Stomach (tissue), 9 donors: Measurements from ENCODE around the gene AP1M2. TPM values are rescaled to one million over a fixed set of nuclear protein-coding genes. Genes with fewer than 3 reads are reported as not detected.

ENCODE experiments used
- DNase-seq, 2 donors: peaks; one replicate each; pipeline versions ENCODE4 v3.0.0 to v3.0.0-alpha.2; 2013 to 2019
- H3K27ac ChIP-seq, 5 donors: fragments of 200-600 bp in 4 of 5; sonication (generic) in 4 of 5; one replicate each; pipeline ENCODE4 v1.5.1; 2013 to 2019; ENCODE audit warnings: mild to moderate bottlenecking in 1 of 5, moderate library complexity in 1 of 5
- H3K27me3 ChIP-seq, 3 donors: fragments of 200-600 bp; sonication (generic); one replicate each; pipeline ENCODE4 v1.5.1; 2017 to 2019; ENCODE audit warnings: mixed run types in 1 of 3
- H3K36me3 ChIP-seq, 4 donors: fragments of 200-600 bp; sonication (generic); 1 replicate in 3 of 4; 2 replicates in 1 of 4; pipeline ENCODE4 v1.5.1; 2016 to 2019
- H3K4me1 ChIP-seq, 4 donors: fragments of 200-600 bp; sonication (generic); one replicate each; pipeline ENCODE4 v1.5.1; 2016 to 2019
- H3K4me3 ChIP-seq, 4 donors: fragments of 200-600 bp; sonication (generic) in 3 of 4; one replicate each; pipeline ENCODE4 v1.5.1; 2016 to 2019; ENCODE audit warnings: mild to moderate bottlenecking in 1 of 4
- H3K9me3 ChIP-seq, 4 donors: fragments of 200-600 bp; sonication (generic); one replicate each; pipeline ENCODE4 v1.5.1; 2016 to 2019
- CTCF ChIP-seq, 7 experiments: fragments of 450-650 bp in 4 of 7; fragments of 200-600 bp in 3 of 7; sonication (generic) in 3 of 7; IDR thresholded peaks; one replicate each; pipeline ENCODE4 v1.5.1; 2016 to 2019; ENCODE audit warnings: antibody characterized with exemption in 7 of 7, control low read depth in 2 of 7, mild to moderate bottlenecking in 1 of 7
- EP300 ChIP-seq: sonication (generic); formaldehyde crosslinking; IDR thresholded peaks from one replicate; pipeline ENCODE4 v1.6.1; 2017; ENCODE audit warnings: antibody characterized with exemption
- POLR2A ChIP-seq, 4 donors: fragments of 450-650 bp; IDR thresholded peaks; one replicate each; pipeline ENCODE4 v1.6.1; 2016; ENCODE audit warnings: antibody characterized with exemption in 4 of 4, control low read depth in 2 of 4, mild to moderate bottlenecking in 1 of 4, moderate library complexity in 1 of 4
- POLR2AphosphoS5 ChIP-seq, 3 donors: sonication (generic); formaldehyde crosslinking; IDR thresholded peaks; one replicate each; pipeline ENCODE4 v1.6.1; 2016; ENCODE audit warnings: antibody characterized with exemption in 3 of 3
- WGBS, 5 donors: extraction: QIAGEN DNeasy Blood & Tissue Kit in 3 of 5; methylation state at CpG; one replicate each; pipeline versions ENCODE4 v1.1.5 to v1.1.7; 2013 to 2018; 5-methylcytosine and 5-hydroxymethylcytosine counted together
- intact Hi-C: fragments of 100-400 bp; cut with DNase I; formaldehyde crosslinking; loops from one replicate; pipeline ENCODE4 v1.15.1; 2023; ENCODE audit warnings: low total_unique reads
- polyA plus RNA-seq, 3 donors: library from polyadenylated mRNA; stranded (reverse); fragments of 200-250 nt; gene quantifications; one replicate each; pipeline ENCODE4 v1.2.3, GENCODE V29; 2013
- total RNA-seq, 5 donors: library from RNA; depleted of rRNA; stranded (reverse); fragments of >200 nt; gene quantifications; one replicate each; pipeline versions ENCODE4 v1.1.0 to v1.2.3, GENCODE V29; 2014 to 2016
- donor health status: healthy with polysubstance abuse.
- donor health status: Bipolar disorder and iron deficiency.
- donor health status: healthy.

AP1M2 gene
- total and polyA plus RNA-seq, 8 donors, result 11.7 to 687 (median 68.3) TPM

- Histone ChIP-seq H3K27ac (no peak overlapping the region), H3K4me3 (no peak overlapping the region), H3K27me3 (no peaks in the 10 kb centered on the region), H3K4me1 (peaks cover 0 to 49% (median 19%) of the 10 kb centered on the region in 4 donors), H3K9me3 (no peaks in the 10 kb centered on the region), H3K36me3 (peaks cover 85 to 98% (median 97%) of the 10 kb centered on the region in 4 donors)
- no peak for TF ChIP-seq POLR2A (IDR thresholded peaks at IDR 0.05)
- no peak for TF ChIP-seq POLR2AphosphoS5 (IDR thresholded peaks at IDR 0.05)
- TF ChIP-seq CTCF (IDR thresholded peaks at IDR 0.05), result no peak
- TF ChIP-seq EP300, result no peak
- no peak for DNase-seq
- 85 to 96% (median 91%) methylated on average over 7 of the region's 7 CpGs for WGBS, 5 donors
- intact Hi-C loops, result no loop called here
Measured at GRCh38 chr19:10634430-10634829, 47.3 kb upstream of the AP1M2 start.

GRCh38 chr19:10631874-10632273 lies 44.8 kb upstream of the AP1M2 start:
- Histone ChIP-seq H3K4me3 (no peak overlapping the region), H3K36me3 (peaks cover 73 to 94% (median 92%) of the 10 kb centered on the region in 4 donors)

GRCh38 chr19:10625762-10626138 lies 38.6 kb upstream of the AP1M2 start:
- TF ChIP-seq POLR2AphosphoS5 (IDR thresholded peaks at IDR 0.05), result no peak
- no peak for TF ChIP-seq POLR2A (IDR thresholded peaks at IDR 0.05)
- no peak for TF ChIP-seq EP300
- TF ChIP-seq CTCF (IDR thresholded peaks at IDR 0.05), result no peak
- Histone ChIP-seq H3K27me3 (no peaks in the 10 kb centered on the region), H3K9me3 (no peaks in the 10 kb centered on the region), H3K27ac (peak overlapping the region; percentile 91 to 94 (median 93)), H3K4me3 (peak overlapping the region; percentile 64 to 71 (median 70)), H3K36me3 (peaks cover 23 to 43% (median 34%) of the 10 kb centered on the region in 4 donors), H3K4me1 (peaks cover 15 to 68% (median 57%) of the 10 kb centered on the region in 4 donors)
- intact Hi-C loops, result no loop called here
- WGBS, 5 donors, result 9 to 47% (median 22%) methylated on average over 7 to 10 of the region's 10 CpGs
- no peak for DNase-seq

More at GRCh38 chr19:10631874-10632273, 44.8 kb upstream of the AP1M2 start:
- TF ChIP-seq POLR2A (IDR thresholded peaks at IDR 0.05) (no peak), CTCF (IDR thresholded peaks at IDR 0.05) (no peak), POLR2AphosphoS5 (IDR thresholded peaks at IDR 0.05) (no peak), EP300 (no peak)
- H3K4me1 ChIP-seq, result peaks cover 0 to 47% (median 24%) of the 10 kb centered on the region in 4 donors
- no peak for DNase-seq
- no peaks in the 10 kb centered on the region for H3K9me3 ChIP-seq
- intact Hi-C loops, result no loop called here
- H3K27me3 ChIP-seq, result no peaks in the 10 kb centered on the region
- 74 to 88% (median 83%) methylated on average over 14 of the region's 14 CpGs for WGBS, 5 donors
- H3K27ac ChIP-seq, result no peak overlapping the region

- H3K4me1 ChIP-seq, result peaks cover 15 to 70% (median 60%) of the 10 kb centered on the region in 4 donors
- peak within 1 kb of the TSS; percentile 64 to 71 (median 70) for H3K4me3 ChIP-seq
- intact Hi-C loops, result no loop called here
- H3K27ac ChIP-seq, result peak within 1 kb of the TSS; percentile 91 to 94 (median 93)
- peaks cover 17 to 38% (median 28%) of the 10 kb centered on the region in 4 donors for H3K36me3 ChIP-seq
- DNase-seq, result peak; percentile 94 to 97
- 8 to 29% (median 18%) methylated on average over 26 to 53 of the region's 53 CpGs for WGBS, 5 donors
- TF ChIP-seq POLR2A (IDR thresholded peaks at IDR 0.05) (peak in 1 of 4 donors; percentile 71), EP300 (no peak), POLR2AphosphoS5 (IDR thresholded peaks at IDR 0.05) (peak; percentile 43 to 94 (median 81)), CTCF (IDR thresholded peaks at IDR 0.05) (no peak)
- no peaks in the 10 kb centered on the region for H3K27me3 ChIP-seq
- no peaks in the 10 kb centered on the region for H3K9me3 ChIP-seq
Measured at GRCh38 chr19:10625003-10625761, 38.1 kb upstream of the AP1M2 start, which contains the start of gene SLC44A2. TSS of gene SLC44A2 (plus strand) at chr19:10625553. CDS start at chr19:10625634, 81 bp downstream.
